BJ (cell line): ENCODE measurements around the gene TUBB6. TPM values are rescaled to one million over a fixed set of nuclear protein-coding genes. Genes with fewer than 3 reads are reported as not detected.

ENCODE experiments used
- CTCF ChIA-PET: fragments of 350-600 bp; formaldehyde crosslinking; extraction: SDS; loops from one replicate; lab custom pipeline; 2021; ENCODE audit warnings: antibody characterized with exemption, inconsistent platforms; lab: Yijun Ruan, JAX
- POLR2A ChIA-PET: fragments of 300-600 bp; sonication (Branson Sonifier 250); formaldehyde crosslinking; extraction: SDS; loops from one replicate; lab custom pipeline; 2021; ENCODE audit warnings: antibody characterized with exemption; lab: Charles Lee
- DNase-seq: peaks from one replicate; pipeline ENCODE4 v3.0.0-alpha.2; 2011; ENCODE audit warnings: low read depth
- H3K27me3 ChIP-seq: 2 replicates; pipeline ENCODE4 v1.6.0; 2011; ENCODE audit warnings: low read length; ENCODE audit not compliant: control insufficient read depth, insufficient read depth
- H3K36me3 ChIP-seq: 2 replicates; pipeline ENCODE4 v1.5.1; 2011; ENCODE audit warnings: low read length; ENCODE audit not compliant: control insufficient read depth, insufficient read depth
- H3K4me3 ChIP-seq: 2 replicates; pipeline ENCODE4 v1.5.1; 2011; ENCODE audit warnings: low read depth, mild to moderate bottlenecking, control low read depth, low read length
- CTCF ChIP-seq: IDR thresholded peaks from 2 replicates; pipeline ENCODE4 v1.5.1; 2011; ENCODE audit warnings: low read depth, mild to moderate bottlenecking, control low read depth, inconsistent platforms, low read length, moderate library complexity; ENCODE audit not compliant: insufficient read depth
- polyA plus RNA-seq: library from polyadenylated mRNA; depleted of rRNA; stranded (reverse); fragments of >200 nt; gene quantifications from 2 replicates; pipeline ENCODE4 v1.2.3, GENCODE V29; 2011

TUBB6 gene
- polyA plus RNA-seq, 1 experiment = 765 TPM

- Histone ChIP-seq H3K27me3 (no peaks in the 10 kb centered on the region), H3K36me3 (peaks cover 11% of the 10 kb centered on the region), H3K4me3 (no peak overlapping the region)
- DNase-seq = no peak
- CTCF ChIA-PET = interaction anchor here (1.0 kb wide), 1 partner anchor 46 kb away, joined by 3 read pairs; no protein-coding TSS in a partner anchor
- TF ChIP-seq CTCF = no peak
- POLR2A ChIA-PET = no interaction called here
These were observed 27.5 kb downstream of the TUBB6 start for GRCh38 chr18:12335503-12335902.

GRCh38 chr18:12336171-12336613, 28.2 kb downstream of the TUBB6 start:
- CTCF ChIA-PET = interaction anchor here (1.2 kb wide), 1 partner anchor 8 kb away, joined by 4 read pairs; no protein-coding TSS in a partner anchor
- DNase-seq = no peak
- Histone ChIP-seq H3K27me3 (no peaks in the 10 kb centered on the region), H3K4me3 (no peak overlapping the region), H3K36me3 (peaks cover 11% of the 10 kb centered on the region)
- POLR2A ChIA-PET = no interaction called here
- no peak for TF ChIP-seq CTCF

DNA sequence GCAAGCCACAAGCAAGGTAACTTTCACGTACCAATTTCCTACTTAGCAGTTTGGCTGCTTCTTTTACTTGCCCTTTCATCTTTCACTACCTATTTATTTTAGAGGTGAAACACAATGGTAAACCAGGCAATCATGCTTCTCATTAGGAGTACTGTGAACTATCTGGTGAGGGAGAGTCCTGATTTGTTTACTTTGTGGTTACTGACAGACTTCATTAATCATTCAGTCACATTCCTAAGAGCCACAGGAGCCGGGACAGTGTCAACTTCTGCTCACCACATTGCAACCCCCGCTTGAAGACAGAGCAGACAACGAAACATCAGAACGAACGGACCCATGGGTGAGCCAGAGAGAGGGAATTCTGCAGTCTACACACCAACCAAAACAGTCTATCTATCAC, 28.8 kb downstream of the TUBB6 start:
- no peak for TF ChIP-seq CTCF
- H3K36me3 ChIP-seq = peaks cover 13% of the 10 kb centered on the region
- H3K4me3 ChIP-seq = no peak overlapping the region
- no peak for DNase-seq
- POLR2A ChIA-PET = no interaction called here
- CTCF ChIA-PET = interaction anchor here (1.2 kb wide), 1 partner anchor 9 kb away, joined by 4 read pairs; no protein-coding TSS in a partner anchor
- H3K27me3 ChIP-seq = no peaks in the 10 kb centered on the region

DNA sequence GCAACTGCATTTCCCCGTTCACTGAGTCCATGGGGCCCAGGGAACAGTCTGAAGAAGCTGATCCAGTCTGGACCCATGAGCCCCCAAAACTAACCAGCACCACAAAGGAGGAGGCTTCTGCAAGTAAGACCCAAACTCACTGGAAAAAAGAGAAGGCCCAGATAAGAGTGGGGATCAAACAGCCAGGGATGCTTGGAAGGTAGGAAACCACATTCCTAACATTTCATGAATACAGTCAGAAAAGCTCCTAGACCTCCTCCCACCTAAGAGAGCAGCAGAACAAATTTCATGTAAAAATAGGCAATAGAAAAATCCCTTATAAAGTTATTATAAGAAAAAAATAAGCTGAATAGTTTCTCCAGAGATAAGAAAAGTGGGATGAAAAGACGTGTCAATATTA, 30.3 kb downstream of the TUBB6 start:
- H3K27me3 ChIP-seq = no peaks in the 10 kb centered on the region
- TF ChIP-seq CTCF = no peak
- H3K4me3 ChIP-seq = no peak overlapping the region
- ChIA-PET CTCF (interaction anchor here (0.5 to 1.1 kb wide), 2 partner anchors 10 to 633 kb away, joined by 3 to 7 read pairs; no protein-coding TSS in a partner anchor), POLR2A (no interaction called here)
- DNase-seq = no peak
- peaks cover 15% of the 10 kb centered on the region for H3K36me3 ChIP-seq

DNA sequence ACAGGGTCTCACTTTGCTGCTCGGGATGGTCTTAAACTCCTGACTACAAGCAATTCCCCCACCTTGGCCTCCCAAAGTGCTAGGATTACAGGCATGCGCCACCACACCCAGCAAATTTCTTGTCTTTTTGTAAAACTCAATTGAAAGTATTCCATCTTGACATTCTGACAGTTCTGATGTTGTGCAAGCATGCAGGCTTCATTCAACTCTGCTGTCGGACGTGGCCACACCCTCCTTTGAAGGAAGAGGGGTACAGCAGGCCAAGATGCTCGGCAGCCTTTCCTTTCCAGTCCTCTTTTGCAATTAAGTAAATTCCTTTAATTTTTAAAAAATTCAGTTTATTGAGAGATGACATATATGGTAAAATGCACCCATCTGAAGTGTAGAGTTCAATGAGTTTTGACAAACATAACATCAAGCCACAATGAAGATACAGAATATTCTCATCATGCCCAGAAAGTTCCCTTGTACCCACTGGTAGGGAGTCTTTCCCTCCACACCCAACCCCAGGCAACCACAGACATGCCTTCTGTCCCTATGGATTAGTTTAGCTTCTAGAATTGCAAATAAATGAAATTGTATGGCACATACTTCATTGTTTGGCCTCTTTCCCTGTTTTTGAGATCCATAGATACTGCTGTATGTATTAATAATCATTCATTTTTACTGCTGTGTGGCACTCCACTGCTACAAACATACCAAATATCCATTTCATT, 33.1 kb downstream of the TUBB6 start:
- DNase-seq = no peak
- ChIA-PET POLR2A (no interaction called here), CTCF (interaction anchor here (0.7 kb wide), 1 partner anchor 69 kb away, joined by 3 read pairs; no protein-coding TSS in a partner anchor)
- Histone ChIP-seq H3K4me3 (no peak overlapping the region), H3K36me3 (peaks cover 16% of the 10 kb centered on the region), H3K27me3 (no peaks in the 10 kb centered on the region)
- TF ChIP-seq CTCF = no peak
